ENCODE results near the gene MYO5A. TPM values are rescaled to one million over a fixed set of nuclear protein-coding genes. Genes with fewer than 3 reads are reported as not detected.

Gene MYO5A
- total RNA-seq, 1 experiment from 2014 or later = 17.6 TPM

DNA sequence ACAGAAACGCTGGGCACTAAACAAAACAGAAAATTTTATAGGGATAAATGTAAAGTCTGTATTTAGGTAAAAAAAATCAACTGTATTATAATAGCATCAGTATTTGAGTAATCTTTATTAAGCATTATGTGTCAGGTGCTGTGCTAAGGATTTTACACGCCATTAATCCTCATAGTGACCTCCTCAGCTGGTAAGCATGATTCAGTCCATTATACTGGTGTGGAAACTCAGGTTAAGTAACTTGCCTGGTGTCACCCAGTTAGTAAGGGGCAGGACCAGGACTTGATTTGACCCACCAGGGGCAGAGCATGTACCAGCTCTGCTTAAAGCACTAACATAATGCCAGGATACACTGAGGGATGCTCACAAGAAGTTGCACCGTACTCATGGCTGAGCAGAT lies 237.9 kb downstream of the MYO5A start:
- BruUV-seq (replicated peaks) = no TSS peak
- Histone ChIP-seq H3K4me1 (ENCODE audit: control insufficient read depth in 1 of 2, insufficient read depth in 2 of 2, low read length in 2 of 2) (peaks cover 5 to 19% of the 10 kb centered on the region in 2 experiments; a peak in 2 of 4 replicates), H3K9ac (ENCODE audit: low read length) (no peak overlapping the region), H4K20me1 (ENCODE audit: insufficient read depth) (no peaks in the 10 kb centered on the region), H3K4me2 (ENCODE audit: low read length) (no peak overlapping the region), H3K9me3 (ENCODE audit: control insufficient read depth in 1 of 2, insufficient read depth in 1 of 2, low read depth in 1 of 2, low read length in 2 of 2) (no peaks in the 10 kb centered on the region), H2AFZ (ENCODE audit: low read depth, low read length, poor library complexity, severe bottlenecking) (no peak overlapping the region), H3K36me3 (ENCODE audit: control insufficient read depth in 1 of 2, insufficient read depth in 2 of 2, low read length in 2 of 2) (no peaks in the 10 kb centered on the region; a peak in 1 of 4 replicates), H3K9me2 (ENCODE audit: insufficient read depth) (no peaks in the 10 kb centered on the region), H3K79me2 (ENCODE audit: insufficient read depth, low read length) (peaks cover 77% of the 10 kb centered on the region), H3K27me3 (ENCODE audit: insufficient read depth, low read length) (no peaks in the 10 kb centered on the region), H3K4me3 (replicated peaks in 1 of 2; ENCODE audit: low read depth in 1 of 2, low read length in 2 of 2) (no peak overlapping the region), H3K27ac (ENCODE audit: low read depth, low read length) (no peak overlapping the region)
- POLR2A ChIA-PET = no interaction called here
- CTCF ChIA-PET = no interaction called here
- DNase-seq (ENCODE audit: low read depth, low spot score) = no peak
- RAD21 ChIA-PET (ENCODE audit: low non-redundant PET in 1 of 2, low total read pairs in 2 of 2, uncharacterized antibody in 2 of 2, unreplicated experiment in 2 of 2) = no interaction called here
- intact Hi-C loops (cut with micrococcal nuclease) = no loop called here
- ATAC-seq = no peak
- TF ChIP-seq EZH2phosphoT487 (IDR thresholded peaks at IDR 0.05; ENCODE audit: borderline replicate concordance) (no peak), EZH2 (IDR thresholded peaks at IDR 0.05) (no peak), MAX (IDR thresholded peaks at IDR 0.05) (no peak), YY1 (IDR thresholded peaks at IDR 0.05; ENCODE audit: extremely low read depth, insufficient replicate concordance, low read depth, low read length) (no peak)

GRCh38 chr15:52290329-52290728 lies 238.4 kb downstream of the MYO5A start:
- Histone ChIP-seq H3K4me1 (ENCODE audit: control insufficient read depth in 1 of 2, insufficient read depth in 2 of 2, low read length in 2 of 2) (peaks cover 5 to 19% of the 10 kb centered on the region in 2 experiments; a peak in 2 of 4 replicates), H3K9me3 (ENCODE audit: control insufficient read depth in 1 of 2, insufficient read depth in 1 of 2, low read depth in 1 of 2, low read length in 2 of 2) (no peaks in the 10 kb centered on the region), H3K27ac (ENCODE audit: low read depth, low read length) (no peak overlapping the region), H3K27me3 (ENCODE audit: insufficient read depth, low read length) (no peaks in the 10 kb centered on the region), H3K79me2 (ENCODE audit: insufficient read depth, low read length) (peaks cover 77% of the 10 kb centered on the region), H4K20me1 (ENCODE audit: insufficient read depth) (no peaks in the 10 kb centered on the region), H3K9me2 (ENCODE audit: insufficient read depth) (no peaks in the 10 kb centered on the region), H2AFZ (ENCODE audit: low read depth, low read length, poor library complexity, severe bottlenecking) (no peak overlapping the region), H3K4me2 (ENCODE audit: low read length) (no peak overlapping the region), H3K36me3 (ENCODE audit: control insufficient read depth in 1 of 2, insufficient read depth in 2 of 2, low read length in 2 of 2) (no peaks in the 10 kb centered on the region; a peak in 1 of 4 replicates), H3K9ac (ENCODE audit: low read length) (no peak overlapping the region), H3K4me3 (replicated peaks in 1 of 2; ENCODE audit: low read depth in 1 of 2, low read length in 2 of 2) (no peak overlapping the region)
- RAD21 ChIA-PET (ENCODE audit: low non-redundant PET in 1 of 2, low total read pairs in 2 of 2, uncharacterized antibody in 2 of 2, unreplicated experiment in 2 of 2) = no interaction called here
- no peak for ATAC-seq
- no peak for DNase-seq (ENCODE audit: low read depth, low spot score)
- POLR2A ChIA-PET = no interaction called here
- CTCF ChIA-PET = no interaction called here
- intact Hi-C loops (cut with micrococcal nuclease) = no loop called here
- BruUV-seq (replicated peaks) = no TSS peak
- TF ChIP-seq, protein P1, sequence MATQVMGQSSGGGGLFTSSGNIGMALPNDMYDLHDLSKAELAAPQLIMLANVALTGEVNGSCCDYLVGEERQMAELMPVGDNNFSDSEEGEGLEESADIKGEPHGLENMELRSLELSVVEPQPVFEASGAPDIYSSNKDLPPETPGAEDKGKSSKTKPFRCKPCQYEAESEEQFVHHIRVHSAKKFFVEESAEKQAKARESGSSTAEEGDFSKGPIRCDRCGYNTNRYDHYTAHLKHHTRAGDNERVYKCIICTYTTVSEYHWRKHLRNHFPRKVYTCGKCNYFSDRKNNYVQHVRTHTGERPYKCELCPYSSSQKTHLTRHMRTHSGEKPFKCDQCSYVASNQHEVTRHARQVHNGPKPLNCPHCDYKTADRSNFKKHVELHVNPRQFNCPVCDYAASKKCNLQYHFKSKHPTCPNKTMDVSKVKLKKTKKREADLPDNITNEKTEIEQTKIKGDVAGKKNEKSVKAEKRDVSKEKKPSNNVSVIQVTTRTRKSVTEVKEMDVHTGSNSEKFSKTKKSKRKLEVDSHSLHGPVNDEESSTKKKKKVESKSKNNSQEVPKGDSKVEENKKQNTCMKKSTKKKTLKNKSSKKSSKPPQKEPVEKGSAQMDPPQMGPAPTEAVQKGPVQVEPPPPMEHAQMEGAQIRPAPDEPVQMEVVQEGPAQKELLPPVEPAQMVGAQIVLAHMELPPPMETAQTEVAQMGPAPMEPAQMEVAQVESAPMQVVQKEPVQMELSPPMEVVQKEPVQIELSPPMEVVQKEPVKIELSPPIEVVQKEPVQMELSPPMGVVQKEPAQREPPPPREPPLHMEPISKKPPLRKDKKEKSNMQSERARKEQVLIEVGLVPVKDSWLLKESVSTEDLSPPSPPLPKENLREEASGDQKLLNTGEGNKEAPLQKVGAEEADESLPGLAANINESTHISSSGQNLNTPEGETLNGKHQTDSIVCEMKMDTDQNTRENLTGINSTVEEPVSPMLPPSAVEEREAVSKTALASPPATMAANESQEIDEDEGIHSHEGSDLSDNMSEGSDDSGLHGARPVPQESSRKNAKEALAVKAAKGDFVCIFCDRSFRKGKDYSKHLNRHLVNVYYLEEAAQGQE (IDR thresholded peaks at IDR 0.05; ENCODE audit: low read depth) = no peak
- TF ChIP-seq SRF (IDR thresholded peaks at IDR 0.05; ENCODE audit: low read depth) = no peak
- no peak for TF ChIP-seq ZFX (IDR thresholded peaks at IDR 0.05)
- no peak for TF ChIP-seq POLR2A (IDR thresholded peaks at IDR 0.05; ENCODE audit: borderline replicate concordance, extremely low read depth, insufficient read depth, insufficient read length)
- TF ChIP-seq TCF7L2 (IDR thresholded peaks at IDR 0.05; ENCODE audit: borderline replicate concordance, extremely low read depth, insufficient read depth, insufficient read length) = no peak
- TF ChIP-seq EZH2phosphoT487 (IDR thresholded peaks at IDR 0.05; ENCODE audit: borderline replicate concordance) = no peak
- TF ChIP-seq YY1 (IDR thresholded peaks at IDR 0.05; ENCODE audit: extremely low read depth, insufficient replicate concordance, low read depth, low read length) = no peak
- TF ChIP-seq EZH2 (IDR thresholded peaks at IDR 0.05) = no peak
- TF ChIP-seq ZBTB33 (IDR thresholded peaks at IDR 0.05; ENCODE audit: extremely low read depth, insufficient replicate concordance, low read length) = no peak
- TF ChIP-seq FOSL1 (IDR thresholded peaks at IDR 0.05; ENCODE audit: low read depth) = no peak
- TF ChIP-seq, protein P2, sequence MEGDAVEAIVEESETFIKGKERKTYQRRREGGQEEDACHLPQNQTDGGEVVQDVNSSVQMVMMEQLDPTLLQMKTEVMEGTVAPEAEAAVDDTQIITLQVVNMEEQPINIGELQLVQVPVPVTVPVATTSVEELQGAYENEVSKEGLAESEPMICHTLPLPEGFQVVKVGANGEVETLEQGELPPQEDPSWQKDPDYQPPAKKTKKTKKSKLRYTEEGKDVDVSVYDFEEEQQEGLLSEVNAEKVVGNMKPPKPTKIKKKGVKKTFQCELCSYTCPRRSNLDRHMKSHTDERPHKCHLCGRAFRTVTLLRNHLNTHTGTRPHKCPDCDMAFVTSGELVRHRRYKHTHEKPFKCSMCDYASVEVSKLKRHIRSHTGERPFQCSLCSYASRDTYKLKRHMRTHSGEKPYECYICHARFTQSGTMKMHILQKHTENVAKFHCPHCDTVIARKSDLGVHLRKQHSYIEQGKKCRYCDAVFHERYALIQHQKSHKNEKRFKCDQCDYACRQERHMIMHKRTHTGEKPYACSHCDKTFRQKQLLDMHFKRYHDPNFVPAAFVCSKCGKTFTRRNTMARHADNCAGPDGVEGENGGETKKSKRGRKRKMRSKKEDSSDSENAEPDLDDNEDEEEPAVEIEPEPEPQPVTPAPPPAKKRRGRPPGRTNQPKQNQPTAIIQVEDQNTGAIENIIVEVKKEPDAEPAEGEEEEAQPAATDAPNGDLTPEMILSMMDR (IDR thresholded peaks at IDR 0.05 in 2 of 3, conservative IDR thresholded peaks at IDR 0.05 in 1 of 3; ENCODE audit: borderline replicate concordance in 1 of 3, insufficient read depth in 1 of 3, low read depth in 2 of 3, low read length in 2 of 3) = no peak

Data from HCT116 (cell line).